ENCODE results near the gene TSC2. TPM values are rescaled to one million over a fixed set of nuclear protein-coding genes. Genes with fewer than 3 reads are reported as not detected.

TSC2 gene
- total RNA-seq, 2 donors from 2014 or later: 75.3 to 143 TPM

GRCh38 chr16:2077696-2078095, 29.9 kb downstream of the TSC2 start:
- no peak for DNase-seq

GRCh38 chr16:2078096-2078495, 30.3 kb downstream of the TSC2 start:
- Histone ChIP-seq H3K27me3 (no peaks in the 10 kb centered on the region), H3K4me3 (no peak overlapping the region), H3K9me3 (no peaks in the 10 kb centered on the region), H3K36me3 (no peaks in the 10 kb centered on the region), H3K27ac (no peak overlapping the region), H3K9ac (ENCODE audit: low read depth in 2 of 2, low read length in 2 of 2) (no peak overlapping the region), H3K4me1 (no peaks in the 10 kb centered on the region)
- intact Hi-C loops (cut with DNase I): no loop called here
- no peak for DNase-seq
- TF ChIP-seq CTCF (IDR thresholded peaks at IDR 0.05): no peak

More at GRCh38 chr16:2077696-2078095, 29.9 kb downstream of the TSC2 start:
- Histone ChIP-seq H3K4me1 (no peaks in the 10 kb centered on the region), H3K27ac (no peak overlapping the region), H3K9ac (ENCODE audit: low read depth in 2 of 2, low read length in 2 of 2) (no peak overlapping the region), H3K27me3 (no peaks in the 10 kb centered on the region), H3K9me3 (no peaks in the 10 kb centered on the region), H3K4me3 (no peak overlapping the region), H3K36me3 (no peaks in the 10 kb centered on the region)
- intact Hi-C loops (cut with DNase I): no loop called here
- no peak for TF ChIP-seq CTCF (IDR thresholded peaks at IDR 0.05)

GRCh38 chr16:2078691-2079090, 30.9 kb downstream of the TSC2 start:
- intact Hi-C loops (cut with DNase I): no loop called here
- no peak overlapping the region for H3K4me3 ChIP-seq
- no peak overlapping the region for H3K9ac ChIP-seq (ENCODE audit: low read depth in 2 of 2, low read length in 2 of 2)
- no peak overlapping the region for H3K27ac ChIP-seq
- DNase-seq: no peak
- H3K9me3 ChIP-seq: no peaks in the 10 kb centered on the region
- H3K36me3 ChIP-seq: no peaks in the 10 kb centered on the region
- no peaks in the 10 kb centered on the region for H3K4me1 ChIP-seq
- H3K27me3 ChIP-seq: no peaks in the 10 kb centered on the region
- no peak for TF ChIP-seq CTCF (IDR thresholded peaks at IDR 0.05)

GRCh38 chr16:2079311-2079800, 31.6 kb downstream of the TSC2 start:
- Histone ChIP-seq H3K27me3 (no peaks in the 10 kb centered on the region), H3K9ac (ENCODE audit: low read depth in 2 of 2, low read length in 2 of 2) (no peak overlapping the region), H3K36me3 (no peaks in the 10 kb centered on the region), H3K9me3 (no peaks in the 10 kb centered on the region), H3K4me1 (no peaks in the 10 kb centered on the region), H3K27ac (no peak overlapping the region), H3K4me3 (no peak overlapping the region)
- no peak for TF ChIP-seq CTCF (IDR thresholded peaks at IDR 0.05)
- intact Hi-C loops (cut with DNase I): no loop called here
- DNase-seq: no peak

- Histone ChIP-seq H3K9me3 (no peaks in the 10 kb centered on the region), H3K27ac (no peak overlapping the region), H3K36me3 (no peaks in the 10 kb centered on the region), H3K4me3 (no peak overlapping the region), H3K4me1 (no peaks in the 10 kb centered on the region), H3K27me3 (no peaks in the 10 kb centered on the region), H3K9ac (ENCODE audit: low read depth in 2 of 2, low read length in 2 of 2) (no peak overlapping the region)
- intact Hi-C loops (cut with DNase I): loop anchor here (10.0 kb wide), 1 partner anchor 55 kb away; the partner anchor contains the start of gene NHERF2
- DNase-seq: no peak
- no peak for TF ChIP-seq CTCF (IDR thresholded peaks at IDR 0.05)
Observed at GRCh38 chr16:2079991-2080390, 32.2 kb downstream of the TSC2 start.

All from colonic mucosa (tissue), 4 donors.